Thoracic aorta (tissue), 2 donors: ENCODE data around the gene BAAT. TPM values are rescaled to one million over a fixed set of nuclear protein-coding genes. Genes with fewer than 3 reads are reported as not detected.

Experiments used
- ATAC-seq: fragments of 150-250 bp; one replicate; pipeline ENCODE4 v1.8.0; 2017; ENCODE audit warnings: low read depth; ENCODE audit not compliant: insufficient number of reproducible peaks, low FRiP score
- DNase-seq: peaks from one replicate; pipeline ENCODE4 v3.0.0-alpha.2; 2020; ENCODE audit warnings: low spot score
- H3K27ac ChIP-seq, 2 donors: fragments of 200-600 bp; sonication (generic); 1 replicate in 1 of 2; 2 replicates in 1 of 2; pipeline ENCODE4 v1.5.1; 2016; ENCODE audit warnings: mild to moderate bottlenecking in 2 of 2, moderate library complexity in 2 of 2
- H3K27me3 ChIP-seq: fragments of 200-600 bp; sonication (generic); replicated peaks from 2 replicates; pipeline ENCODE4 v1.6.0; 2016; ENCODE audit warnings: mild to moderate bottlenecking; ENCODE audit not compliant: insufficient read depth
- H3K36me3 ChIP-seq: fragments of 200-600 bp; sonication (generic); one replicate; pipeline ENCODE4 v1.5.1; 2016
- H3K4me1 ChIP-seq, 2 donors: fragments of 200-600 bp; sonication (generic); 1 replicate in 1 of 2; 2 replicates in 1 of 2; pipeline versions ENCODE4 v1.5.1 to v1.6.0; 2016; ENCODE audit warnings: low read depth in 2 of 2, mild to moderate bottlenecking in 1 of 2; ENCODE audit not compliant: control insufficient read depth in 1 of 2
- H3K4me3 ChIP-seq: fragments of 200-600 bp; sonication (generic); 2 replicates; pipeline ENCODE4 v1.5.1; 2016; ENCODE audit warnings: mild to moderate bottlenecking
- H3K9me3 ChIP-seq: fragments of 200-600 bp; sonication (generic); 2 replicates; pipeline ENCODE4 v1.5.1; 2016
- total RNA-seq, 2 donors: library from RNA; depleted of rRNA; stranded (reverse); fragments of >200 nt; gene quantifications; one replicate each; pipeline versions ENCODE4 v1.1.0 to v1.2.3, GENCODE V29; 2016
- TF ChIP-seq, protein P1 (sequence below): fragments of 200-600 bp; sonication (generic); IDR thresholded peaks from one replicate; pipeline ENCODE4 v1.5.1; 2019; ENCODE audit warnings: antibody characterized with exemption

Gene BAAT
- total RNA-seq, 2 donors from 2014 or later = 0.92 TPM; not detected in 1

DNA sequence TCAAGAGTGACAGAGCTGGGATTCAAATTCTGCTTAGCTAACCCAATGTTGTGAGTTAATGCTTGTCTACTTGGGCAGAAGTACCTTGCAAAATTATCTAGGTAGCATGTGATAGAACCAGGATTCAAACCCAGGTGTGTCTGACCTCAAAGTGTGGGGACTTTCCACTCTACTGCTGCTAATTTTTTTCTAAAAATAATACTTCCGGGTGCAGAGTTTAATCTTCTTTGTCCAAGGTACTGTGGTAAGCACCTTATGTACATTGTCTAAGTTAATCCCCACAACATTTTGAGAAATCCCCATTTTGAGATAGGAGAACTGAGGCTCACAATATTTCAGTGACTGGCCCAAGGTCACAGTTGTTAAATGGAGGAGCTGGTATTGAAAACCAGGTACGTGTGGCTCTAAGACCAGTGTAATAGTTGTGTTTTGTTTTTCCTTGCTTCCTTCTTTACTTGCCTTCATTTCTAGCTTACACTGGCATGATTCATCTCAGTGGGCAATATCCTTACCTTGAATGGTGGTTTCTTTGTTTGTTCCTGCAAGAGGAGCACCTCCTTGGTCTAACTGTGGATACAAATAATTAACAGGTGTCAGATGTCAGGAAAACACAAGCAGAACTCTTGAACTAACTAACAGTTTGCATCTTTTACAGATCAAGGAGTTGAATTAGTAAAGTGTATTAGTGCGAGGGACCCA is 43.3 kb upstream of the BAAT start:
- TF ChIP-seq, protein P1, sequence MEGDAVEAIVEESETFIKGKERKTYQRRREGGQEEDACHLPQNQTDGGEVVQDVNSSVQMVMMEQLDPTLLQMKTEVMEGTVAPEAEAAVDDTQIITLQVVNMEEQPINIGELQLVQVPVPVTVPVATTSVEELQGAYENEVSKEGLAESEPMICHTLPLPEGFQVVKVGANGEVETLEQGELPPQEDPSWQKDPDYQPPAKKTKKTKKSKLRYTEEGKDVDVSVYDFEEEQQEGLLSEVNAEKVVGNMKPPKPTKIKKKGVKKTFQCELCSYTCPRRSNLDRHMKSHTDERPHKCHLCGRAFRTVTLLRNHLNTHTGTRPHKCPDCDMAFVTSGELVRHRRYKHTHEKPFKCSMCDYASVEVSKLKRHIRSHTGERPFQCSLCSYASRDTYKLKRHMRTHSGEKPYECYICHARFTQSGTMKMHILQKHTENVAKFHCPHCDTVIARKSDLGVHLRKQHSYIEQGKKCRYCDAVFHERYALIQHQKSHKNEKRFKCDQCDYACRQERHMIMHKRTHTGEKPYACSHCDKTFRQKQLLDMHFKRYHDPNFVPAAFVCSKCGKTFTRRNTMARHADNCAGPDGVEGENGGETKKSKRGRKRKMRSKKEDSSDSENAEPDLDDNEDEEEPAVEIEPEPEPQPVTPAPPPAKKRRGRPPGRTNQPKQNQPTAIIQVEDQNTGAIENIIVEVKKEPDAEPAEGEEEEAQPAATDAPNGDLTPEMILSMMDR = no peak
- Histone ChIP-seq H3K36me3 (no peaks in the 10 kb centered on the region), H3K9me3 (no peaks in the 10 kb centered on the region), H3K27ac (no peak overlapping the region), H3K4me3 (no peak overlapping the region), H3K4me1 (no peaks in the 10 kb centered on the region), H3K27me3 (no peaks in the 10 kb centered on the region)
- DNase-seq (no peak), ATAC-seq (no peak)

DNA sequence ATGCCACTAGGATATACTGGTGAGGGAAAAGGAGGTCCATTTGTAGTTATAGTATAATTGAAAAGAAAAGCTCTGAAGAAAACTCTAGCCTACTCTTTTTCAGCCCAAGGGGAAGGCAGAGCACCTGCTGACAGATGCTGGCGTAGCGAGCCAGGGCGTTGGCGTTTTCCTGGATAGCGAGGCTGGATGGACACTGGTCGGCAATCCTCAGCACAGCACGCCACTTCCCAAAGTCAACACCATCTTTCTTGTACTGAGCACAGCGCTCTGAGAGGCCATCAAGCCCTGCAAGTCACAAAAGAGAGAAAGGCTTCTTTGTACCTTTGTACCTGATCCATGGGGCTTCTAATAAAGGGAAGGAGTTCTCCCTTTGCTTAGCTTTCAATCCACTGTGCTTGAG is 42.6 kb upstream of the BAAT start:
- TF ChIP-seq, protein P1 = no peak
- no peaks in the 10 kb centered on the region for H3K27me3 ChIP-seq
- ATAC-seq (no peak), DNase-seq (no peak)
- no peaks in the 10 kb centered on the region for H3K4me1 ChIP-seq
- H3K4me3 ChIP-seq = no peak overlapping the region
- H3K36me3 ChIP-seq = no peaks in the 10 kb centered on the region
- H3K9me3 ChIP-seq = no peaks in the 10 kb centered on the region
- H3K27ac ChIP-seq = no peak overlapping the region

DNA sequence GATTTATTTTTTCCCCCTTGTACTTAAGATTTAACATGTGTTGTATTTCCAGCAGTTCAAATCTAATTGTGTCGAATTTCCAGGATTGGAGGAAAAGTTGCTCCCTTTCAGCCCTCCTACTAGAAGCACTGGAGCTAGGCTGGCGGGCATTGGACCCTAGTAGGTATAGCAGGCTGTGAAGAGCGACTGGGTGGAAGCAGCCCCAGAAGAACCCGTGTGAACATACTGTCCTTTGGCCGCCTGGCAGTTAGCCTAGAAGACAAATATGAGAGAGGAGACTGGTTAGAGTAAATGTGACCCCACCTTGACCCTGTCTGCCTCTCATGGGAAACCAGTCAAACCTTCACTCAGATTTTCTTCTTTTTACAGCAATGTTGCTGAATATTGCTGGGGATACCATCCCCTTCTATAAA is 36.9 kb upstream of the BAAT start:
- no peak for DNase-seq
- no peaks in the 10 kb centered on the region for H3K27me3 ChIP-seq
- peaks cover 13% of the 10 kb centered on the region for H3K9me3 ChIP-seq
- no peak overlapping the region for H3K4me3 ChIP-seq
- H3K4me1 ChIP-seq = no peaks in the 10 kb centered on the region
- no peaks in the 10 kb centered on the region for H3K36me3 ChIP-seq
- no peak for ATAC-seq
- no peak overlapping the region for H3K27ac ChIP-seq
- TF ChIP-seq, protein P1 = no peak

DNA sequence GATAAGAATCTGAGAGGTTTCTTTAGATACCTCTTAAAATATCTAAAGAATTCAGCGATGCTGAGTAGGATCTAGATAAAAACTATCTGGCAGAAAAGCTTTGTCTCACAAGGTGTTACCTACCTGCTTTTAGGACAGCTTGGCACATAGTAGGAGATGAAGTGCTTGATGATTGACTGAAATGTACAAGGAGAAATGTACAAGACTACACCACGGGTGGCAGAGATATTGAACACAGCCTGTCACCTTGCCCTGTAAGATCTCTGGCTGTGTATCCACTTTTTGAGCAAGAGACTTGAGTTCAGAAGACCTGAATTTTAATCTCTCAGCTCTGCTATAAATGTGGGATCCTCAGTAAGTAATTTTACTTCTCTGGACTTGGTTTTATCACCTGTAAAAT is 35.1 kb upstream of the BAAT start:
- H3K4me3 ChIP-seq = no peak overlapping the region
- H3K36me3 ChIP-seq = no peaks in the 10 kb centered on the region
- no peaks in the 10 kb centered on the region for H3K27me3 ChIP-seq
- H3K9me3 ChIP-seq = peaks cover 24% of the 10 kb centered on the region
- DNase-seq = no peak
- ATAC-seq = no peak
- no peak overlapping the region for H3K27ac ChIP-seq
- TF ChIP-seq, protein P1 = no peak
- H3K4me1 ChIP-seq = no peaks in the 10 kb centered on the region

DNA sequence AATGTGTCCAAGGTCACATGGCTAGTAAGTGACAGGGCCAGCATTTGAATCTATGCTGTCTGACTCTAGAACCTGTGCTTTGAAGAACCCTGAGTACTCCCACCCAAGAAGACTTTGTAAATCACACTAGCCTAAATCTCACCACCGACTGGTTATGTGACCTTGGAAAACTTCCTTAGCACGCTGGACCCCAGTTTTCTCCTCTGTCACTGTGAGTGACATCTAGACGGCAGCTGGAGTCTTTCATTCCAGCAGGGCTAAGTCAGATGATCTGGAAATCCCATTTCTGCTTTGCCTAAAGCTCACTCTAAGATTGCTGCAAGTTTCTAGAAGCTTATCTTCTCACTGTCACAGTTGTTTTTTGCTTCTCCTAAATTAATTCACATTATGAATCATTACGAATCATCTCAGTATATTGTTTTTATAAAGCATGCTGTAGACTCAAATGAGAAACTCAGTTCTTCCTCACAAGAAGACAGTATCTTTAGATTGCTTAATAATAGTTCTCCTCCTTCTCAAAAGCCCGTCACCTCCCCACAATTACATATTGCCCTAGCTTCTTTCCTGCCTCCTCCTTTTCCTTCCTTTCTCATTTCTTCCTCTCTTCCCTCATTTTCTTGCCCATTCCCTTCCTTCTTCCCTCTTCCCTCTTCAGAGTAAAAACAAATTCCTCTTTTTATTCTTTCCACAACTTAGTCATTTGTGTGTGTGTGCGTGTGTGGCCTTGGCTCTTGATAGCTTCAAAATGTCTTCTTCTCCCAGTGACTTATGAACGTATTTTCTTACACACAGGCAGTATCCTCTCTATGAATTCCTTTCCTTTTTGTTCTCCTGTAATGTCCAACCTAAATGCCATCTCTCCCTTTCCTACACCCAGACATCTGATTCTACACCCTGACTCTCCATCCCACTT is 34.0 kb upstream of the BAAT start:
- H3K27ac ChIP-seq = no peak overlapping the region
- H3K27me3 ChIP-seq = no peaks in the 10 kb centered on the region
- no peaks in the 10 kb centered on the region for H3K4me1 ChIP-seq
- TF ChIP-seq, protein P1 = no peak
- no peaks in the 10 kb centered on the region for H3K36me3 ChIP-seq
- no peak overlapping the region for H3K4me3 ChIP-seq
- peaks cover 34% of the 10 kb centered on the region for H3K9me3 ChIP-seq
- DNase-seq (no peak), ATAC-seq (no peak)
